IMR-90 (cell line): ENCODE results near the gene ARHGEF1. TPM values are rescaled to one million over a fixed set of nuclear protein-coding genes. Genes with fewer than 3 reads are reported as not detected.

Source experiments
- ATAC-seq: fragments of 200-7000 bp; cut with Tn5 transposase; 2 replicates; pipeline ENCODE4 v1.9.1; 2020; ENCODE audit warnings: low read depth, mild to moderate bottlenecking, moderate library complexity
- BruUV-seq: library from RNA; stranded (reverse); fragments of 400-500 nt; replicated peaks from 2 replicates; lab custom pipeline; 2021; lab: Mats Ljungman, UMichigan
- CTCF ChIA-PET: fragments of 300-600 bp; formaldehyde crosslinking; extraction: SDS; loops from one replicate; lab custom pipeline; 2021; ENCODE audit warnings: antibody characterized with exemption; lab: Yijun Ruan, JAX
- POLR2A ChIA-PET: fragments of 300-600 bp; sonication (Branson Sonifier 250); formaldehyde crosslinking; loops from one replicate; lab custom pipeline; 2022; ENCODE audit warnings: antibody characterized with exemption; ENCODE audit not compliant: unreplicated experiment; lab: Charles Lee
- DNase-seq: peaks from one replicate; pipeline ENCODE4 v3.0.0; 2013
- H2AFZ ChIP-seq: replicated peaks from 2 replicates; pipeline ENCODE3; 2013; ENCODE audit warnings: low read length, mild to moderate bottlenecking; ENCODE audit not compliant: poor library complexity
- H2AK5ac ChIP-seq: 2 replicates; pipeline ENCODE4 v1.6.1; 2013; ENCODE audit warnings: low read depth, low read length, inconsistent platforms
- H2AK9ac ChIP-seq: replicated peaks from 2 replicates; pipeline ENCODE3; 2013; ENCODE audit warnings: mild to moderate bottlenecking, low read depth, low read length, moderate library complexity; ENCODE audit not compliant: poor library complexity
- H2BK120ac ChIP-seq: 2 replicates; pipeline ENCODE4 v1.6.1; 2013; ENCODE audit warnings: low read depth, low read length, inconsistent platforms
- H2BK15ac ChIP-seq: 3 replicates; pipeline ENCODE4 v1.6.1; 2013; ENCODE audit warnings: low read depth, low read length, inconsistent platforms
- H2BK20ac ChIP-seq: 2 replicates; pipeline ENCODE4 v1.6.1; 2013; ENCODE audit warnings: low read depth, mild to moderate bottlenecking, inconsistent platforms, low read length, moderate library complexity
- H2BK5ac ChIP-seq: 2 replicates; pipeline ENCODE4 v1.6.1; 2013; ENCODE audit warnings: mild to moderate bottlenecking, low read depth, low read length, inconsistent platforms; ENCODE audit not compliant: poor library complexity, severe bottlenecking
- H3K14ac ChIP-seq: replicated peaks from 2 replicates; pipeline ENCODE4 v1.6.1; 2013; ENCODE audit warnings: low read depth, low read length, inconsistent platforms
- H3K18ac ChIP-seq: 2 replicates; pipeline ENCODE4 v1.6.1; 2013; ENCODE audit warnings: low read depth, low read length, control low read depth
- H3K23ac ChIP-seq: 2 replicates; pipeline ENCODE4 v1.6.1; 2013; ENCODE audit warnings: low read depth, low read length, inconsistent platforms
- H3K27ac ChIP-seq: 2 replicates; pipeline ENCODE4 v1.5.1; 2013; ENCODE audit warnings: mild to moderate bottlenecking, control low read depth, low read length; ENCODE audit not compliant: insufficient read depth
- H3K27me3 ChIP-seq: 2 replicates; pipeline ENCODE4 v1.6.1; 2013; ENCODE audit warnings: low read length; ENCODE audit not compliant: control insufficient read depth, insufficient read depth
- H3K36me3 ChIP-seq: 2 replicates; pipeline ENCODE4 v1.6.1; 2013; ENCODE audit warnings: low read length, mixed read lengths; ENCODE audit not compliant: control insufficient read depth, insufficient read depth
- H3K4ac ChIP-seq: 2 replicates; pipeline ENCODE4 v1.6.1; 2013; ENCODE audit warnings: low read depth, low read length, inconsistent platforms
- H3K4me1 ChIP-seq: 2 replicates; pipeline ENCODE4 v1.6.1; 2013; ENCODE audit warnings: low read length, mixed read lengths; ENCODE audit not compliant: control insufficient read depth, insufficient read depth
- H3K4me2 ChIP-seq: 2 replicates; pipeline ENCODE4 v1.6.1; 2013; ENCODE audit warnings: low read depth, mild to moderate bottlenecking, control low read depth, low read length, moderate library complexity
- H3K4me3 ChIP-seq: 2 replicates; pipeline ENCODE4 v1.5.1; 2013; ENCODE audit warnings: low read depth, mild to moderate bottlenecking, control low read depth, low read length, moderate library complexity; ENCODE audit not compliant: insufficient read depth
- H3K56ac ChIP-seq: 2 replicates; pipeline ENCODE4 v1.6.1; 2013; ENCODE audit warnings: low read length, inconsistent platforms; ENCODE audit not compliant: insufficient read depth; ENCODE audit errors: extremely low read depth
- H3K79me1 ChIP-seq, 2 experiments: 2 replicates each; pipeline ENCODE4 v1.6.1; 2013; ENCODE audit warnings: low read length in 2 of 2, inconsistent platforms in 1 of 2, low read depth in 1 of 2
- H3K9ac ChIP-seq: 2 replicates; pipeline ENCODE4 v1.6.1; 2013; ENCODE audit warnings: low read depth, low read length, control low read depth
- H3K9me1 ChIP-seq: 2 replicates; pipeline ENCODE4 v1.6.1; 2013; ENCODE audit warnings: low read length, inconsistent platforms; ENCODE audit not compliant: insufficient read depth
- H3K9me3 ChIP-seq: 2 replicates; pipeline ENCODE4 v1.6.1; 2013; ENCODE audit warnings: low read length; ENCODE audit not compliant: control insufficient read depth, insufficient read depth
- H4K20me1 ChIP-seq: 2 replicates; pipeline ENCODE4 v1.6.1; 2013; ENCODE audit warnings: low read length, inconsistent platforms; ENCODE audit not compliant: insufficient read depth
- H4K5ac ChIP-seq: 2 replicates; pipeline ENCODE4 v1.6.1; 2013; ENCODE audit warnings: mild to moderate bottlenecking, low read depth, low read length, control low read depth
- H4K8ac ChIP-seq, 2 experiments: 2 replicates each; pipeline ENCODE4 v1.6.1; 2013; ENCODE audit warnings: low read depth in 2 of 2, low read length in 2 of 2, control low read depth in 1 of 2, inconsistent platforms in 1 of 2
- H4K91ac ChIP-seq: 2 replicates; pipeline ENCODE4 v1.6.1; 2013; ENCODE audit warnings: low read depth, low read length, inconsistent platforms; ENCODE audit not compliant: insufficient read depth
- BHLHE40 ChIP-seq: fragments of 150-350 bp; IDR thresholded peaks from 2 replicates; pipeline ENCODE4 v1.6.1; 2016; ENCODE audit warnings: mild to moderate bottlenecking, low read depth, low read length
- CTCF ChIP-seq: conservative IDR thresholded peaks from 2 replicates; pipeline ENCODE4 v1.5.1; 2012; ENCODE audit warnings: mild to moderate bottlenecking, low read depth, low read length, improper control_type of control experiment
- ELK1 ChIP-seq: fragments of 150-350 bp; IDR thresholded peaks from 2 replicates; pipeline ENCODE4 v1.6.1; 2016; ENCODE audit warnings: low read depth, mild to moderate bottlenecking, low read length, moderate library complexity, borderline replicate concordance
- FOS ChIP-seq: fragments of 150-350 bp; IDR thresholded peaks from 2 replicates; pipeline ENCODE4 v1.6.1; 2016; ENCODE audit warnings: low read depth, low read length
- MXI1 ChIP-seq: IDR thresholded peaks from 2 replicates; pipeline ENCODE4 v1.6.1; 2012; ENCODE audit warnings: low read depth, mild to moderate bottlenecking, low read length, moderate library complexity, borderline replicate concordance
- NFE2L2 ChIP-seq: fragments of 150-350 bp; IDR thresholded peaks from 2 replicates; pipeline ENCODE4 v1.6.1; 2016; ENCODE audit warnings: low read depth, mild to moderate bottlenecking, low read length
- RFX5 ChIP-seq: IDR thresholded peaks from 2 replicates; pipeline ENCODE4 v1.8.0; 2012; ENCODE audit warnings: low read depth, mild to moderate bottlenecking, low read length, moderate library complexity
- SMC3 ChIP-seq: fragments of 150-350 bp; IDR thresholded peaks from 2 replicates; pipeline ENCODE4 v1.6.1; 2016; ENCODE audit warnings: low read depth, mild to moderate bottlenecking, antibody characterized with exemption, low read length, moderate library complexity
- WGBS, 2 experiments: methylation state at CpG; one replicate each; pipeline versions ENCODE4 v1.1.5 to v1.1.7; 2013; ENCODE audit warnings: missing lambda C conversion rate in 2 of 2; ENCODE audit not compliant: insufficient read length in 1 of 2; ENCODE audit errors: extremely low coverage in 2 of 2; 5-methylcytosine and 5-hydroxymethylcytosine counted together
- dilution Hi-C: fragments of 300-500 bp; cut with HindIII; formaldehyde crosslinking; loops from one replicate; pipeline ENCODE4 v1.14.3; 2018; ENCODE audit warnings: low sequenced_read_pairs; ENCODE audit not compliant: unreplicated experiment
- in situ Hi-C: fragments of 300-500 bp; cut with MboI; formaldehyde crosslinking; loops from 3 replicates; pipeline ENCODE4 v1.14.3; 2019; ENCODE audit warnings: low sequenced_read_pairs, inconsistent platforms, mixed read lengths
- intact Hi-C: fragments of 100-400 bp; cut with micrococcal nuclease; formaldehyde crosslinking; loops from 2 replicates; pipeline ENCODE4 v1.10.0; 2022
- polyA plus RNA-seq, 3 experiments: library from polyadenylated mRNA; depleted of rRNA; stranded (reverse); fragments of >200 nt; gene quantifications; 2 replicates each; pipeline ENCODE4 v1.2.3, GENCODE V29; 2012; ENCODE audit warnings: low replicate concordance in 1 of 3
- total RNA-seq: library from RNA; depleted of rRNA; stranded (reverse); fragments of >200 nt; gene quantifications from 2 replicates; pipeline ENCODE4 v1.2.3, GENCODE V29; 2012

The ARHGEF1 gene
- total and polyA plus RNA-seq, 2 of the 4 experiments (the other 2 are of a cell fraction), result 11.5 to 47.1 TPM

- Histone ChIP-seq H3K9me3 (no peaks in the 10 kb centered on the region), H3K56ac (no peak overlapping the region), H2BK5ac (no peak overlapping the region), H3K36me3 (peaks cover 57% of the 10 kb centered on the region), H2AK9ac (no peak overlapping the region), H3K4me3 (no peak overlapping the region), H4K8ac (no peak overlapping the region), H3K79me1 (peaks cover 5 to 7% of the 10 kb centered on the region in 2 experiments), H2BK120ac (no peak overlapping the region), H3K27ac (no peak overlapping the region), H2BK15ac (no peak overlapping the region), H3K14ac (no peak overlapping the region), H4K5ac (no peak overlapping the region), H3K4ac (no peak overlapping the region), H3K9me1 (no peaks in the 10 kb centered on the region), H2BK20ac (no peak overlapping the region), H3K18ac (no peak overlapping the region), H3K27me3 (no peaks in the 10 kb centered on the region), H3K9ac (no peak overlapping the region), H3K23ac (no peak overlapping the region), H2AFZ (no peak overlapping the region), H3K4me2 (no peak overlapping the region), H4K20me1 (peaks cover 5% of the 10 kb centered on the region), H4K91ac (no peak overlapping the region), H3K4me1 (no peaks in the 10 kb centered on the region), H2AK5ac (no peak overlapping the region)
- ATAC-seq (no peak), DNase-seq (no peak)
- dilution Hi-C loops, result no loop called here
- CTCF ChIA-PET, result no interaction called here
- in situ Hi-C loops, result no loop called here
- POLR2A ChIA-PET, result no interaction called here
- no CpG with 5 or more reads among the region's 1 CpG for WGBS, 2 experiments
- no TSS peak for BruUV-seq
- intact Hi-C loops, result no loop called here
- TF ChIP-seq NFE2L2, result no peak
- no peak for TF ChIP-seq FOS
- TF ChIP-seq MXI1, result no peak
- no peak for TF ChIP-seq RFX5
- TF ChIP-seq BHLHE40, result no peak
- no peak for TF ChIP-seq SMC3
- no peak for TF ChIP-seq ELK1
- TF ChIP-seq CTCF, result no peak
These were observed 13.6 kb downstream of the ARHGEF1 start for GRCh38 chr19:41896581-41896942.
